Body of pancreas (tissue), 4 donors: ENCODE data around the gene FBXO42.
A peak's percentile ranks its signal among the peaks of the same experiment; 100 is the strongest.

Experiments used
- POLR2A ChIP-seq, 3 donors: fragments of 450-650 bp; IDR thresholded peaks; one replicate each; pipeline ENCODE4 v1.6.1; 2016; ENCODE audit warnings: antibody characterized with exemption in 3 of 3, mild to moderate bottlenecking in 2 of 3
- TF ChIP-seq, protein P1 (sequence below), 7 experiments: fragments of 450-650 bp in 4 of 7; fragments of 200-600 bp in 3 of 7; sonication (generic) in 3 of 7; IDR thresholded peaks; one replicate each; pipeline ENCODE4 v1.5.1; 2016 to 2019; ENCODE audit warnings: antibody characterized with exemption in 7 of 7

DNA sequence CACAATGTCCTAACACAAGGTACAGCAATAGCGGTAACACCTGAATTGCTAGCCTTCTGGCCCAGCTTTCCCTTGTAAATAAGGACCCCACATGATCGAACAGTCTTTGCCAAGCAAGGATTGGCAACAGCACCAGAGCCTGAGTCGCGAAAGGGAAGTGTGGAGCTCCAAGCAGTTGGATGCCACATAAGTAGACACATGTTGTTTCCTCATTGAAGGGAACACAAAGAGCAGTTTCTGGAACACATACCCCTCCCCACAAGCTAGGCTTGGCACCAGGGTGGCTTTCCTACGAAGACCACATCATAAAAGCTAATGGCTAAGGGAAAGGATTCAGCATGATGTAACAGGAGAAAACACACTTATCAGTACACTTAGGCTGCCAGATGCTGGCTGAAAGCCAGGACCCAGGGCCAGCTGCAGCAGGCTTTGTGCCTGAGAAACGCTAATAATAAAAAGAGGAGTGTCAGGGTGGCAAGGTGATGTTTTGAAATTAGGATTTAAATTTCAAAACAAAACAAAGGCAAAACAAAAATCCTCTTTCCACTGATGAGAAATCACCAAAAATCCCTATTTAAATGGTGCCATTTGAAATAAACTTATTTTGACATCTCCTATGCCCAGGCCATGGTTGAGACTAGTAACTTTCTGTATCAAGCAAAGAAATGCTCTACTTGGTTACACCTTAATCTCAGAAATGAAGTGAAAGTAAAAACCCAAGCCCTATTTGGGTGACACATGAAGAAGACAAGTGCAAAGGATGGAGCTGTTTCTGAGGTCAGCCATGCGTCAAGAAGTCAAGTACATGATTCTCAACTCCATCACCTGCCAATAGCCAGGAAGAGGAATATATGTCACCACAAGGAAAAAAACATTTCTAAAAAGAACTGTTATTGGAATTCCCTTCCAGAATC is 103.4 kb downstream of the FBXO42 start:
- peak in 2 of 3 donors; percentile 38 to 44 for TF ChIP-seq POLR2A (IDR thresholded peaks at IDR 0.05)
- TF ChIP-seq, protein P1, sequence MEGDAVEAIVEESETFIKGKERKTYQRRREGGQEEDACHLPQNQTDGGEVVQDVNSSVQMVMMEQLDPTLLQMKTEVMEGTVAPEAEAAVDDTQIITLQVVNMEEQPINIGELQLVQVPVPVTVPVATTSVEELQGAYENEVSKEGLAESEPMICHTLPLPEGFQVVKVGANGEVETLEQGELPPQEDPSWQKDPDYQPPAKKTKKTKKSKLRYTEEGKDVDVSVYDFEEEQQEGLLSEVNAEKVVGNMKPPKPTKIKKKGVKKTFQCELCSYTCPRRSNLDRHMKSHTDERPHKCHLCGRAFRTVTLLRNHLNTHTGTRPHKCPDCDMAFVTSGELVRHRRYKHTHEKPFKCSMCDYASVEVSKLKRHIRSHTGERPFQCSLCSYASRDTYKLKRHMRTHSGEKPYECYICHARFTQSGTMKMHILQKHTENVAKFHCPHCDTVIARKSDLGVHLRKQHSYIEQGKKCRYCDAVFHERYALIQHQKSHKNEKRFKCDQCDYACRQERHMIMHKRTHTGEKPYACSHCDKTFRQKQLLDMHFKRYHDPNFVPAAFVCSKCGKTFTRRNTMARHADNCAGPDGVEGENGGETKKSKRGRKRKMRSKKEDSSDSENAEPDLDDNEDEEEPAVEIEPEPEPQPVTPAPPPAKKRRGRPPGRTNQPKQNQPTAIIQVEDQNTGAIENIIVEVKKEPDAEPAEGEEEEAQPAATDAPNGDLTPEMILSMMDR (IDR thresholded peaks at IDR 0.05) = peak in 1 of 7 experiments; percentile 9
